Daoy (cell line): ENCODE measurements around the gene GPR107. TPM values are rescaled to one million over a fixed set of nuclear protein-coding genes. Genes with fewer than 3 reads are reported as not detected.

ENCODE experiments used
- DNase-seq: peaks from one replicate; pipeline ENCODE4 v3.0.0-alpha.2; 2015; ENCODE audit warnings: low read depth
- total RNA-seq: library from RNA; depleted of rRNA; stranded (reverse); fragments of >200 nt; shearing (Covaris generic); gene quantifications from 2 replicates; pipeline ENCODE4 v1.2.3, GENCODE V29; 2014; rRNA removed

The GPR107 gene
- total RNA-seq, 1 experiment from 2014 or later: 19.9 TPM

GRCh38 chr9:130183133-130183762 lies 129.5 kb downstream of the GPR107 start:
- peak; percentile 91 for DNase-seq

DNA sequence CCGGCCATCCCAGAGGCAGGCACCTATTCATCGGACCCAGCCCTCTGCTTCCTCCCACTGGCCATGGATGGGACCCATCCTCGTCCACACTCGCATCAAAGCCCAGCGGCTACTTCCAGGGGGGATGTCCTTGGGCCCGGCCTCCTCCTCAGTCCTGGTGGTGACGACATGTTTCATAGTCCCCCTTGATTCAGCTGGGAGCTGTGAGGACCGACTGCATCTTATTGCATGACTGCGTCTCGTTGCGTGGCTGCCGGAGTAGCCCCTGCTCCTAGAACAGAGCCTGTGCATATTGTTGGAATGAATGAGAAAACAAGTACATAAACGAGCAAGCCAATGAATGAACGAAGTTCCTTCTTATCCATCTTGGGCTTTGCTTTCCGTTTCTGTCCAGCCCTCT lies 131.3 kb downstream of the GPR107 start:
- DNase-seq: no peak

DNA sequence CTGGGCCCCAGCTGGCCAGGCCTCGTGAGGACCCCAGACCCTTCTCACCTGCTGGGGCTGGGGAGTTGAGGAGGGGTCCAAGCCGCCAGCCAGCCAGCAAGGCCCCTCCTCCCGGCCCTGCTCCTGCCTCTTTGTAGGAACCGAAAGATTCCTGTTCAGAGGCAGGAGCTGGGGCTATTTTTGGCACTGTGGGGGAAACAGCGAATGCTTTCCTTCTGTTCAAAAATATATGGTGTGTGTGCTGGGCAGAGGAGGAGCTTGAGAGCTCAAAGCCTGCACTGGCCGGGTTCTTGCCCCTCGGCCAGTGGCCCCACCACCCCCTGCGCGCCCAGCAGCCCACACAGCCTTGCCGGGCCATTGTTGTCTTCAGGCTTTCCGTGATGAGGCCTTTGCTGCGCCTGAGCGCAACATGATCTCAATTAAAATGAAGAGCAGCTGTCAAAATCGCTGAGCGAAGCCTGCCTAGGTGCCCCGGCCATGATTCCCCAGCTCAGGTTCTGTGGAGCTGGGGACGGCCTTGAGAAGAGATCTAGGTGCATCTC lies 131.9 kb downstream of the GPR107 start:
- DNase-seq: no peak

- no peak for DNase-seq
These were observed 132.3 kb downstream of the GPR107 start for GRCh38 chr9:130186051-130186450.

DNA sequence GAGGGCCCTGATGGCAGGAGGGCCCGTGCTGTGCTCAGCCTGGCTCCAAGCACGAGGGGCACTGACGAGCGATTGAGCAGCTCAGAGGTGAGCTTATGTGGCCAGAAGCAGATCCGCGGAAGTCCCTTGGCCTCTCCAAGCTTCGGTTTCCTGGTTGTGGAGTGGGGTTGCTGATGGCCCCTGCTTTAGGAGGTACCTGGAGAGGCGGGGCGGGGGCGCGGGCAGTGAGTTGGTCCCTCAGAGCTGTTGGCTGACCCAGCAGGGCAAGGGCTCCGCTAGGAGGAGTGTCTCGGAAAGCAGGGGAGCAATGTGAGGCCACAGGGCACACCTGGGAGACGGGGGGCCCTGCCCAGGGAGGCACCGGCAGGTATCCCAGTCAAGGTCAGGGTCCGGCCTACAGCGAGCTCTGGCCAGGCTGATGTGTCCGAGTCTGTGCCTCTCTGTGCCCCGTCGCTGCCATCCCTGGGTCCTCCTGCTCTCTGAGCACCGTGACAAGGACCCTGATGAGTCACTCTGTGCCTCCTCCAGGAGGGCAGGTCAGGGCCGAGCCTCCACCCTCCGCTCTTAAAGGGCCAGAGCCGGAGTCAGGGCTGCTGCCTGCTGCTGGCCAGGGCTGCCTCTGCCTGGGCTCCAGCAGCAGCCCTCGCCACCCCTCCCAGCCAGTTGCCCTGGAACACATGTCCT lies 133.3 kb downstream of the GPR107 start:
- peak; percentile 90 for DNase-seq

GRCh38 chr9:130187523-130187846 lies 133.8 kb downstream of the GPR107 start:
- DNase-seq: no peak

- DNase-seq: no peak
These were observed 135.3 kb downstream of the GPR107 start for GRCh38 chr9:130188860-130189481.

Other genes with a start within 250 kb of the GPR107 start
- 30.9 and 31.8 TPM in 2 replicates for gene TOR1A, start 229.8 kb upstream of the GPR107 start, total RNA-seq
- 127 and 128 TPM in 2 replicates for gene C9orf78, start 218.6 kb upstream of the GPR107 start, total RNA-seq
- gene USP20, start 218.4 kb upstream of the GPR107 start, total RNA-seq: 5.5 and 9.1 TPM in 2 replicates
- 15.8 and 18.2 TPM in 2 replicates for gene FNBP1, start 10.7 kb upstream of the GPR107 start, total RNA-seq
- gene NCS1, start 118.5 kb downstream of the GPR107 start, total RNA-seq: 40.7 and 49.6 TPM in 2 replicates
- gene HMCN2, start 211.9 kb downstream of the GPR107 start, total RNA-seq: 0.06 TPM in 1 of 2 replicates, not detected in the other